GM23338 (cell line): ENCODE results near the gene SLC23A2. TPM values are rescaled to one million over a fixed set of nuclear protein-coding genes. Genes with fewer than 3 reads are reported as not detected.

ENCODE experiments used
- ATAC-seq: fragments of 200-7000 bp; cut with Tn5 transposase; 3 replicates; pipeline ENCODE4 v1.9.1; 2020
- DNase-seq: peaks from one replicate; pipeline ENCODE4 v3.0.0-alpha.2; 2015; ENCODE audit warnings: low spot score
- H2AFZ ChIP-seq: fragments of 200-600 bp; sonication (generic); 2 replicates; pipeline ENCODE4 v1.8.0; 2016; ENCODE audit warnings: antibody characterized with exemption, mild to moderate bottlenecking, moderate library complexity
- H3F3A ChIP-seq: fragments of 200-600 bp; sonication (generic); replicated peaks from 2 replicates; pipeline ENCODE4 v1.8.0; 2017; ENCODE audit warnings: antibody characterized with exemption, mixed run types, low read depth
- H3K27ac ChIP-seq: fragments of 200-600 bp; sonication (generic); 2 replicates; pipeline ENCODE4 v1.6.1; 2016; ENCODE audit warnings: low read depth
- H3K27me3 ChIP-seq: fragments of 200-600 bp; sonication (generic); 2 replicates; pipeline ENCODE4 v1.8.0; 2016; ENCODE audit warnings: mild to moderate bottlenecking, mixed run types, moderate library complexity; ENCODE audit not compliant: insufficient read depth
- H3K36me3 ChIP-seq: fragments of 200-600 bp; sonication (generic); 2 replicates; pipeline ENCODE4 v1.8.0; 2016; ENCODE audit warnings: mild to moderate bottlenecking; ENCODE audit not compliant: insufficient read depth
- H3K4me1 ChIP-seq: fragments of 200-600 bp; sonication (generic); 2 replicates; pipeline ENCODE4 v1.8.0; 2016; ENCODE audit warnings: mild to moderate bottlenecking, moderate library complexity; ENCODE audit not compliant: insufficient read depth
- H3K4me2 ChIP-seq: fragments of 200-600 bp; sonication (generic); 2 replicates; pipeline ENCODE4 v1.7.1; 2017; ENCODE audit warnings: mixed run types
- H3K4me3 ChIP-seq: fragments of 200-600 bp; sonication (generic); 2 replicates; pipeline ENCODE4 v1.6.1; 2016; ENCODE audit warnings: mixed run types
- H3K79me2 ChIP-seq: fragments of 200-600 bp; sonication (generic); replicated peaks from 2 replicates; pipeline ENCODE4 v1.8.0; 2017; ENCODE audit warnings: mild to moderate bottlenecking; ENCODE audit not compliant: insufficient read depth
- H3K9me2 ChIP-seq: fragments of 200-600 bp; sonication (generic); 2 replicates; pipeline ENCODE4 v1.8.0; 2017; ENCODE audit not compliant: insufficient read depth
- H4K20me1 ChIP-seq: fragments of 200-600 bp; sonication (generic); replicated peaks from 2 replicates; pipeline ENCODE4 v1.8.0; 2017; ENCODE audit warnings: mild to moderate bottlenecking; ENCODE audit not compliant: insufficient read depth
- H3K27ac Mint-ChIP-seq: 2 replicates; pipeline ENCODE4 v1.8.0; 2020; ENCODE audit warnings: inconsistent platforms, mild to moderate bottlenecking, moderate library complexity, mixed read lengths
- H3K27me3 Mint-ChIP-seq: 3 replicates; pipeline ENCODE4 v1.8.0; 2022; ENCODE audit warnings: low read depth, mild to moderate bottlenecking, moderate library complexity, mixed read lengths, inconsistent platforms; ENCODE audit not compliant: insufficient read depth, poor library complexity
- H3K36me3 Mint-ChIP-seq: 3 replicates; pipeline ENCODE4 v1.8.0; 2021; ENCODE audit warnings: low read depth, mild to moderate bottlenecking, inconsistent platforms, moderate library complexity, mixed read lengths
- H3K4me1 Mint-ChIP-seq: 3 replicates; pipeline ENCODE4 v1.8.0; 2020; ENCODE audit warnings: mild to moderate bottlenecking, inconsistent platforms, mixed read lengths
- H3K4me3 Mint-ChIP-seq: 3 replicates; pipeline ENCODE4 v1.8.0; 2021; ENCODE audit warnings: moderate library complexity, mild to moderate bottlenecking, inconsistent platforms, mixed read lengths
- H3K9me3 Mint-ChIP-seq: 3 replicates; pipeline ENCODE4 v1.8.0; 2020; ENCODE audit warnings: moderate library complexity, mild to moderate bottlenecking, inconsistent platforms, mixed read lengths
- CREB1 ChIP-seq: fragments of 250-450 bp; sonication (Bioruptor Pico); IDR thresholded peaks from 2 replicates; pipeline ENCODE4 v1.5.0; 2020; ENCODE audit warnings: low read depth, mild to moderate bottlenecking, moderate library complexity
- CTCF ChIP-seq, 2 experiments: fragments of 200-600 bp in 1 of 2; sonication (generic) in 1 of 2; conservative IDR thresholded peaks; 2 replicates each; pipeline versions ENCODE4 v1.5.1 to v1.6.1; 2016 to 2017; ENCODE audit warnings: antibody characterized with exemption in 2 of 2, low read depth in 2 of 2, mild to moderate bottlenecking in 2 of 2, moderate library complexity in 1 of 2
- ETS1 ChIP-seq: IDR thresholded peaks from 2 replicates; pipeline ENCODE4 v1.6.1; 2016; ENCODE audit warnings: antibody characterized with exemption
- EZH2 ChIP-seq: fragments of 200-600 bp; sonication (generic); IDR thresholded peaks from one replicate; pipeline ENCODE4 v1.8.0; 2017; ENCODE audit warnings: antibody characterized with exemption, mild to moderate bottlenecking, low read depth; ENCODE audit not compliant: unreplicated experiment
- EZH2phosphoT487 ChIP-seq: fragments of 200-600 bp; sonication (generic); IDR thresholded peaks from one replicate; pipeline ENCODE4 v1.8.1; 2018; ENCODE audit warnings: antibody characterized with exemption; ENCODE audit not compliant: unreplicated experiment
- JUNB ChIP-seq: IDR thresholded peaks from one replicate; pipeline ENCODE4 v1.6.1; 2016; ENCODE audit warnings: antibody characterized with exemption; ENCODE audit not compliant: unreplicated experiment
- NANOG ChIP-seq: IDR thresholded peaks from 2 replicates; pipeline ENCODE4 v1.6.1; 2016; ENCODE audit warnings: antibody characterized with exemption, borderline replicate concordance
- POLR2AphosphoS5 ChIP-seq: IDR thresholded peaks from 2 replicates; pipeline ENCODE4 v1.6.1; 2016; ENCODE audit warnings: antibody characterized with exemption, low read depth
- REST ChIP-seq: IDR thresholded peaks from one replicate; pipeline ENCODE4 v1.6.1; 2018; ENCODE audit warnings: antibody characterized with exemption; ENCODE audit not compliant: unreplicated experiment
- STAT1 ChIP-seq: IDR thresholded peaks from one replicate; pipeline ENCODE4 v1.6.1; 2016; ENCODE audit warnings: antibody characterized with exemption; ENCODE audit not compliant: unreplicated experiment
- ZNF114 ChIP-seq: fragments of 250-450 bp; sonication (Bioruptor Pico); IDR thresholded peaks from 2 replicates; pipeline ENCODE4 v1.5.0; 2020; ENCODE audit warnings: mild to moderate bottlenecking, moderate library complexity
- ZNF331 ChIP-seq: fragments of 250-450 bp; sonication (Bioruptor Pico); IDR thresholded peaks from 2 replicates; pipeline ENCODE4 v1.5.0; 2020; ENCODE audit warnings: low read depth, mild to moderate bottlenecking, moderate library complexity
- ZNF462 ChIP-seq: fragments of 250-450 bp; sonication (Bioruptor Pico); IDR thresholded peaks from 2 replicates; pipeline ENCODE4 v1.5.0; 2020; ENCODE audit warnings: mild to moderate bottlenecking, moderate library complexity
- polyA plus RNA-seq: library from polyadenylated mRNA; unstranded; fragments of >200 nt; fragmentation: Nextera tagmentation; extraction: Ambion mirVana; gene quantifications from 2 replicates; pipeline ENCODE4 v1.2.1, GENCODE V29; 2016
- total RNA-seq: library from RNA; depleted of rRNA; stranded (reverse); fragments of >200 nt; shearing (Covaris generic); gene quantifications from 2 replicates; pipeline ENCODE4 v1.2.3, GENCODE V29; 2014

SLC23A2 gene
- total and polyA plus RNA-seq, 2 experiments from 2014 or later = 4.4 to 20.2 TPM

- no peaks in the 10 kb centered on the region for H3F3A ChIP-seq
- no peaks in the 10 kb centered on the region for H3K36me3 ChIP-seq
- H3K4me1 ChIP-seq = no peaks in the 10 kb centered on the region; the same call in 1 of the 2 replicates
- Mint-ChIP-seq H3K36me3 (no peaks in the 10 kb centered on the region; the same call in 2 of the 3 replicates), H3K9me3 (no peaks in the 10 kb centered on the region), H3K27ac (no peak overlapping the region), H3K4me3 (no peak overlapping the region), H3K4me1 (peaks cover 6% of the 10 kb centered on the region), H3K27me3 (peaks cover 8% of the 10 kb centered on the region)
- H3K27me3 ChIP-seq = no peaks in the 10 kb centered on the region
- H3K9me2 ChIP-seq = no peaks in the 10 kb centered on the region
- H3K4me2 ChIP-seq = no peak overlapping the region
- no peak overlapping the region for H2AFZ ChIP-seq
- no peak overlapping the region for H3K27ac ChIP-seq
- ATAC-seq = no peak
- no peaks in the 10 kb centered on the region for H3K79me2 ChIP-seq
- no peaks in the 10 kb centered on the region for H4K20me1 ChIP-seq
- TF ChIP-seq CREB1 (CRISPR knock-in tag) (no peak), REST (no peak), ZNF331 (CRISPR knock-in tag) (no peak), POLR2AphosphoS5 (no peak), EZH2 (no peak), CTCF (conservative IDR thresholded peaks at IDR 0.05; ENCODE audit: low read depth in 2 of 2) (no peak), JUNB (no peak), ZNF114 (CRISPR knock-in tag) (no peak), NANOG (no peak), EZH2phosphoT487 (no peak), ETS1 (no peak), STAT1 (no peak), ZNF462 (CRISPR knock-in tag) (no peak)
- DNase-seq = no peak
- H3K4me3 ChIP-seq = no peak overlapping the region
Measured at GRCh38 chr20:4891190-4891763, 110.0 kb downstream of the SLC23A2 start.
